Sigmoid colon (tissue), 4 donors: Measurements from ENCODE around the gene CASKIN2.

Experiments
- CTCF ChIP-seq, 4 experiments: fragments of 450-650 bp in 3 of 4; fragments of 200-600 bp in 1 of 4; IDR thresholded peaks; one replicate each; pipeline ENCODE4 v1.5.1; 2016 to 2019; ENCODE audit warnings: antibody characterized with exemption in 4 of 4, mild to moderate bottlenecking in 3 of 4, moderate library complexity in 2 of 4
- EP300 ChIP-seq, 4 donors: sonication (generic); formaldehyde crosslinking; IDR thresholded peaks; one replicate each; pipeline ENCODE4 v1.6.1; 2017; ENCODE audit warnings: antibody characterized with exemption in 4 of 4
- POLR2A ChIP-seq, 2 donors: fragments of 450-650 bp; IDR thresholded peaks; one replicate each; pipeline ENCODE4 v1.6.1; 2016; ENCODE audit warnings: antibody characterized with exemption in 2 of 2, mild to moderate bottlenecking in 2 of 2, moderate library complexity in 2 of 2

DNA sequence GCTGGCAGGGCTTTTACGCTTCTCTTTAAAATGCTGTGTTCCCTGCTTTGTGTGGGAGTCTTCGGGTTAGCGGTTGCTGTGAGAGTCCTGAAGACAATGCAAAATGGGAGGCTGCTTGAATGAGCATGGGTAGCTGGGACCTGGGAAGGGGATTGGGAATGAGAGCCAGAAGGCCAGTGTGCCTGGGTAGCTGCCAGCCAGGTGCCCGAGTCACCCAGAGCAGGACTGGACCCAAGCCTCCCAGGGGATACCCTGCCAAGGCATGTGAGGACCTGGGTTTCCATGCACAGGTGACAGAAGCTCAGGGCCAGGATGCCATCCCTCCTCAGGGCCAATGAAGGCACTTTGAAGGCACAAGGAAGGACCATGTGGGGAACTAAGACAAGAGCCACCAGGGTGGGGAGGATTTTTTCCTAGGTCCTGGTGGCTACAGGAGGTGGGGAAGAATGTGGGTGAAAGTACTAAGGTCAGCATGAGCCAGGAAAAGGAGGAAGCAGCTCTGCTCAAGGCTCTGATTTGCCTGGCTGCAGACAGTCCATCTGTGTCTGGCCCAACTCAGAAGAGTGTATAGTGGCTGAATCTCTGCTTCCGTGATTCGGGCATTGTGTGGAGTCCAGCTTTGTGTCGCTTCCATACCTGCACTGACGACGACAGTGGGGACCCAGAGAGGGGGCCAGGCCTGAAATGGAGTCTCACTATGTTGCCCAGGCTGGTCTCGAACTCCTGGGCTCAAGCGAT is 38.4 kb downstream of the CASKIN2 start:
- TF ChIP-seq CTCF (IDR thresholded peaks at IDR 0.05) (no peak), EP300 (IDR thresholded peaks at IDR 0.05) (no peak), POLR2A (IDR thresholded peaks at IDR 0.05) (no peak)
